ENCODE data around the gene NMNAT3.

NMNAT3 gene

DNA sequence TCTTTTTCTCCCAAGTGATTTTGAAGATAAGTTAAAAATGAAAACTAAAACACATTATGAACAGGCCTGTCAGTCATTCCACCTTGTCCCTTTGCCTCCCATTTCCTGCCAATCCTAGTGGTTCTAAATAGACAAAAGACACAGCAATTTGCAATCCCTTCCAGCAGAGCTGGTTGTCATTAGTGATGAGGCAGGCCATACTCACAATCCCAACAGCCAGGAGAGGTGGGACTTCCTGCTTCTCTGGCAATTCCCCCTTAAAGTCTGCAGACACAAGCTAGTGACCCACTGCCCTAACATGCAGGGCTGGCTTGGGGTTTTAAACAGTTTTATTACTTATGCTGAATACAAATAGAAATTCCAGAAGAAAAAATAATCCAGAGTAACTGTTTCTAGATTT lies 99.9 kb downstream of the NMNAT3 start:
- peak; percentile 52 to 86 for DNase-seq

DNA sequence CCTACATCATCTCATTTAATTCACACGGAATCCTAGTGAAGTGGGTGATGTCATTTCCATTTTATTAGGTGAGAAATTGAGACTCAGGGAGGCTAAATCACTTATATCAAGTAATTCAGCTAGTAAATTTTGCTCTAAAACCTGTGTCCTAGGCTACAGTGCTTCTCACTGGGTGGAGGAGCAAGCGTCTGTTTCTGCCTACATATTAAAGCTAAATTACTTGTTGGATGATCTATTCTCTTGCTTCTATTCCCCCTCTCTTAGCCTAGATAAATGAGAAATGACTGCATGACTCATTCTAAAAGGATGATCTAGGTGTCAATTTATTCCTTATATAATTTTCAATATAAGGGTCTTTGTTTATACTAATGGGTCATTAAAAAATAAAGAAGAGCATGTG lies 100.4 kb downstream of the NMNAT3 start:
- no peak for DNase-seq

DNA sequence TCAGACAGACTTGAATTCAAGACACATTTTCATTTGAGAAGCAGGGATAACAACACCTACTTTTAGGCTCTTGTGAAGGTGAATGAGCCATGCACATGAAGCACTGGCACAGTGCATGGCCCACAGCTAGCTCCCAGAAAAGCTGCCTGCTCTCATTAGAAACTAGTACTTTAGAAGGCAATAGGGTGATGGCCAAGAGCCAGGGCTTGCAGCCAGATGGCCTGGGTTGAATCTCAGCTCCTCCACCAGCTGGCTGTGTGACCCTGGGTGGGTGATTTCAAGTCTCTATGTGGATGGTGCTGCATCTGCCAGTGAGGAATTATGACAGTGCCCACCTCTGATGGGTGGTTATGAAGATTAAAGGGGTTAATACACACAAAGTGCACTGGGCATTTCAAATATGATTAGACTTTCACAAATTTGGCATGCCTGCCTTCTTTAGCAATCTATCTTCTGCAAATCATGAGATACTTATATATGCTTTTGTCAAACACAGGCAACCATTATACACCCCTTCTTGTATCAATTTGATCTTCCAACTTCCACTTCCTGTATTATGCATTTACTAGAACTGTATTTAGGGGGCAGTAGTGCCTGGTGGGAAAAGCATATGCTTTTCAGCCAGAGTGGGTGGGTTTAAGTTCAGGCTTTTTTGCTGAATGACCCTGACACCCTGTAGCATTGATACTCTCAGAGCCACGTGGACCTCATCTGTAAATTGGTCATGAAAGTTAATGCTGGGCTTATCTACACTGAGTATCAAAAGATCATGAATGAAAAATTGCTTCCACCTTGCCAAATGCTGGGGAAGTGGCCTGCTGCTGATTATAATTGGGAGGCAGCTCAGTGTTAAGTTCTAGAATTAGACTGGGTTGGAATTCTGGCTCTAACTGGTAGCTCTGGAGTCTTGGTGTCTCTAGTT lies 103.5 kb downstream of the NMNAT3 start:
- peak; percentile 38 to 82 for DNase-seq

DNA sequence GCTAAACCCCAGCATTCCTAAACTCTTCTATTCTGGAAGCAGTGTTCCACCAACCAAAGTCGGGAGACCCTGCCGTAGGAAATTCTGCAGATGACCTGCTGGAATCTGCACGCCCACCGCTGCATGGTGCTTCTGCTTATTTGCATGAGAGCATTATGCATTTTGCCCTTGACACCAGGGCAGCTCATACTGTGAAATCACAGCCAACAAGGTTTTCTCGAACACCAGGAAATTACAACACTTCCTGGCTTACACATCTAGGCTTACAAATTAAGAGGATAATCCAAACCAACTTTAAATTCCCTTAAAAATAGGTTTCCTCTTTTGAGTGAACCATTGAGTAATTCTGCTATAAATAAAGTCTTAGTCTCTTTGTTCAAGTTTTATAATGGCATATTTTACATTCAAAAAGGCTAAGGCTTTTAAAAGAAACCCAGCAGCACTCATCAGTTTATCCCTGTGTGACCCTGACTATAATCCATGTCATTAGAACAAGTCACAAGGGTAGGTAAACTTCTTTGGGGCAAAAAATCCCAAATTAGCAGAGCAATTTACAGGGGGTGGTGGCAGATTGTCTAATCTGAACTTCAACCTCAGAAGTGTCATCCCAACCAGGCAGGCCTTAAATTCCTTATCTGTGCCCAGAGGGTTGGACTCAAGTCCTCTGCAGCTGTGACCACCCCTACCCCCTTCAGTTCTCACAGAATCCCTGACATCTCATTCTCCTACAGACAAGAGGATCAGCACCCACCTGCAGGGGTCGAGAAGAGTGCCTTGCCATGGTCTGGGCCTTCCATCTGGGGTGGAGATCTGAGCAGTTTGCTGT lies 104.7 kb downstream of the NMNAT3 start:
- no peak for DNase-seq

DNA sequence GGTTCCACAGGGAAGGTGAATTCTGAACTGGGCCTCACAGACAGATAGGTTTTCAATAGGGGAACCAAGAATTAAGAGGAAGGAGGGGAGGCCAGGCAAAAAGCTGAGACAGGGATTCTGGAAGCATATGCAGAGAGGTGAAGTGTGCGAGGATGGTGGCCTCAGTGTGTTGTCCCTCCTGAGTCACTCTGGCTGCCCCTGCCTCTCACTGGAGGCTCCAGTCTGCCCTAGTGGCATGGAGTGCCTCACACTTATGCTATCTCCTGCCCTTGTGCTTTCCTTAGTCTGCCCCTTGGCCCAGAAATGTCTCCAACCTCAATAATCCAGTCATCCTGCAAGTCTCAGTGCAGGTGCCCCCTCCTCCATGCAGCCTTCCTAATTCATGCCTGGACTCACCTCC lies 106.1 kb downstream of the NMNAT3 start:
- no peak for DNase-seq

DNA sequence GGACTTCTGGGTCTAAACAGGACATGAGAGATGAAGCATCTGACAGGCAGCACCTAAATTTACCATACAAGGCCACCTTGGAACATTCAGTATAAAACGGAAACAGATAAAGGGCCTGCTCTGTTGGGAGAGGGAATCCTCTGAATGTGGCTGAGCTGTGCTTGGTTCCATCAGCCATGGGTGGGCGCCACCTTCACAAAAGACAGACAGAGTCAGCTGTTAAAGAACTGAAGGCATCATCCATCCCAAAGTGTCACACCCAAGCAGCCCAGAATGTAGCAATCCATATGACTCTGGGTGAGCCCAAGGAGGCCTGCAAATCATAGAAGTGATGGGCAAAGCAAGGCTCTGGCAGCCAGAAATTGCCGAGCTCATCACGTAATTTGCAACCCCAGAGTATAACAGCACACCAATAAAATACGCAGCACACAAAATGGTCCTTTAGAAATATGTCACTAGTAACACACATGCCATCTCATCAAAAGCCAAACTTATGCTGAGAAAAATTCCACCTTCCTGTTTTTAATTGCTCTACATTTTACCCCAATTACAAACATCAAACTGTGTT lies 113.4 kb downstream of the NMNAT3 start:
- DNase-seq: peak; percentile 41 to 70

DNA sequence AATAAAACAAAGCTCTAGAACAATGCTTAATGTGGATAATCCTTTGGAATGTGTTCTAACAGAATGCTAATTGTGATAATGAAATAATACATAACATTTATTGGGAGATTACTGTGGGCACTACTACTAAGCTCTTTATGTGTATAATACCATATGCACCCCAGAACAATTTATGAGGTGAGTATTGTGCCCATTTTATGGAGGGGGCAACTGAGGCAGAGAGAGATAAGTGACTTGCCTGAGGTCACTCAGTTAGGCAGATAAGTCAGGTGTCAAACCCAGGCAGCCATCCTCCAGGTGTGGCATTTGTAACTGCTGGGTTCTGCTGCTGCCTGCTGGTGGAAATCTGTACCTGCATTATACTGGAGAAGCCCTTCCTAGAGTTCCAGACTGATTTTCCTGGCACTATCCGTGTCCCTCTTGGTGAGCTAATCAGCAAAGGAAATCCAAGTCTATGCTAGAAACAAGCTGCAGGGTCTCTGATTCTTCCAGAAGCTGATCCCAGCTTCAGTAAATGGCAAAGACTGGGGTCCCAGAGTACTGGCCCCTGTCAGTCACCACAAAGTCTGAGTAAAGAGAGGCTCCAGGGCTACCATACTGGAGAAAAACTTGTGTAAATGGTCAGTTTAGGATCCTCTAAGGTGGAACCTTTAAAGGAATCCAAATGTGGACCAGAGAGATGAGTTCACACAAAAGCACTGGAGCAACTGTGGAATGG lies 115.7 kb downstream of the NMNAT3 start:
- peak; percentile 81 to 88 for DNase-seq

DNA sequence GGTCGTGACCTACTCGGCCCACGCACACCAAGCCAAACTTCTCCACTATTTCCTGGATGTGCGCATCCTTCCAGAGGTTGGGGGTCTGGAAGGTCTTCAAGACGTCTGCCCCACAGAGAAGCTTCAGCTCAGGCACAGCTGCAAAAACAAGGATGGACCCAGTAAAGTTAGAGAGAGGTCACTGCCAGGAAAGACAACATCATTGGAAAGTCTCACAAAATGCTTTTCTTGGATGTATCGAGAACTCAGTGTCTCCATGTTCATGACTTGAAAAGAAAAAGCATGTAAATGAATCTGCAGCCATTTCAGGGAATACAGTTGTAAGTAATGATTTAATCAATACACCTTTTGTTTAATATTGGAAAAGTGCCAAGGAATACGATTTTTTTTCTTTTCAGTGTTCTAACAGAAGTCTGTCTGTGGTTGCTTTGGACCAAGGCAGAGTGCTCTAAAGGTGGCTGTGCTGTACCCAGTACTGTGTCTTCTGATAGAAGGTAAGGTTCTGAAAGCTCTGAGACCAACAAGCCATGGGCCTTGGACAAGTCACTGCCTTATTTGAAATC lies 116.4 kb downstream of the NMNAT3 start:
- peak in 1 of 2 experiments; percentile 57 for DNase-seq

DNA sequence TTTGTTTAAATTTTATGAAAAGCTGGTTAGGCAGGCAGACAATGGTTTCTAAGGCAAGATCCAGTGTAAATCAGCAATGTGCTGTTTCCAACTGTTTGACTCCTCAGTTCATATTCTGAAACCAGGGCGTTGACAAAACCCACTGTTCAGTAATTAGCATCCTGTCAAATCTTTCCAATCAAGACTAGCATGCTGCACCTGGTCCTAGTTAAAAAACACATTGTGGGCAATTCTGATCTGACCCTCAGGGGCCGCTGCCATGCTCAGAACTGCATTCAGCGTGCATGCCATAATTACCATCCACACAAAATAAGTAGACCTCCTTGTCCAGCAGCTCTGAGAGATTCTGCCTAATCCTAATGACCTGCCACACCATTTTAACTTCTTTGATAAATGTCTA lies 117.4 kb downstream of the NMNAT3 start:
- peak; percentile 77 to 93 for DNase-seq

DNA sequence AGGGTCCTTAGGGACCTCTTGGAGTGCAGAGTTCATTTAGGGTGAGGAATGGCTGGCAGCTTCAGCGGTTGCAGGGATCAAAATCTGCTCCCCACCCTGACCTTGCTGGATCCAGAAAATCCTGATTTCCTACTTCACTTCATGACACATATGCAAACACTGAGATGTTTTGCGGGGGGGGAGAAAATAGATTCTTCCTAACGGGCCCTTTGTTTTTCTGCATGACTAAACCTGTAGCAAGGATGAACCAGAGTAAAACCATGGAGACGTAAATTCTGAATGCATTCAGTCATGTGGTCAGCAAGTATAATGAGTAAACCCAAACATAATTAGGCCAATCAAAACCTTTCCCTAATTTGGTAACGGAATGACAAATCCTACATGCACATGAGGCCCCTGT lies 118.2 kb downstream of the NMNAT3 start:
- peak in 1 of 2 experiments; percentile 59 for DNase-seq

DNA sequence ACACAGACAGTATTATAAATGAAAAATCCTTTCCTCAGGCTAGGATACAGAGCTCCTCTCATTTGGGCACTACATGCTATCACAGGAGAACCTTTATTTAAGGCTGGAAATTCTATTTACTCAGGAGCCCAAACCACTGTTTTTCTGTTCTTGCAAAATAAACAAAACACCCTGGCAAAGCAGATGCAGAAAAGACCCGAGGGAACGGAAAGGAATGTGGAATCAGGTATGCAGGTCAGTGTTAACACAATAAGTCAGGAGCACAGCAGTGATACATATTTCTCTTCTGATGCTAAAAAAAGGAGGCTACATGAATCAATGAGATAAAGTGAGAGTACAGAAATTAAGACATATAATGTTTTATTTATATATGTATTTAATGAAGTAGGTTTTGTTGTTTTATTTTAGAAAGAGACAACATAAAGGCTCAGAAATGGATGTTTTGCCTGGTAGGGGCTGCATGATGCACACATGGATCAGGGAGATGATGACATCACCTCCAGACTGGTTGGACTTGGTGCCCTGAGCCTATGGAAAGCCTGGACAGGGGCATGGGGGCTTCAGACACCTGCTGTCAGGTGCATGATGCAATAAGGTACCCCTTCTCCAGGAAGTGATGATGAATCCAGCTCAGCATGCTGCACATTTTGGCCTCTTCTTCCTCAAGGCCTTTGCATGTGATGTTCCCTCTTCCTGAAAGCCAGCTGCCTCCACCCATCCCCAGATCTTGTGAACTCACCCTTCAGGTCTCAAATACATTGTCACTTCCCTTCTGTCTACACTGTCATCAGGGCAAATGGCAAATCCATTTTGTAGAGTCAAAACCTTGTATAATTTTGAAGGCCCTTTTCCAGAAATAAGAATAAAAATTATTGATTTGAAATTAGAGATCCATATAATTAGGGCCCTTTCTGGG lies 119.2 kb downstream of the NMNAT3 start:
- DNase-seq: peak in 1 of 2 experiments; percentile 29

DNA sequence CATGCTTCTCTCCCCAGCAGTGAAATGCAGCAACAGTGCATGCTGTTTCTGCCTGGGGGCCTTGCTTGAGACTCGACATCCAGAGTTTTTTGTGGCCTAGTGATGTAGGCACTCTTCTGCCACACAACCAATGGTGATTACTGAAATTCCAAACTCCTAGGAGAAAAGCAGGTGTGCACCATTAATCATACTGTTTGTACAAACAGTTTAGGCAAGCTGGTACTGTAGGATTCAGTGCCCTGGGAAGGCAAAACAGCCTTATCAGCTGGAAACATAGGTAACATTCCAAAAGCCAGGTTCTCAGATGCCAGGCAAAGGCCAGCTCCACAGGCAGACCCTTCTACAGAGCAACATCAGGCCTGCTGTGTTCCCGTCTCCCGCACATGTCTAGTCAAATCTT lies 120.7 kb downstream of the NMNAT3 start:
- peak in 1 of 2 experiments; percentile 72 for DNase-seq

DNA sequence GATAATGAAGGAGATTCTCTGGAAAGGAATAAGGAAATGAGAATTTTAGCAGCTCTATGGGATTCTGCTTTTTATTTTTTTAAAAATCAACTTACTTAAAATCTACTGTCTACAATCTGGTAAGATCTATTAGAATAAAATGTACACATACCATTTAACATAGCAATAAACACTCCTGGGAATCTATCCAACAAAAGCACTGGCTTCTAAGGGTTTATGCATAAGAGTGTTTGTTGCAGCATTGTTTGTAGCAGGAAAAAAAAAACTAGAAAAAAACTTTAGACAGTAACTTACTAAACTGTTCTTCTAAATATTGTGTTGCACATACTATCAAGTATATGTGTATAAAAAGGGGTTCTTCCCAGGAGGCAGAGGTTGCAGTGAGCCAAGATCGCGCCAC lies 122.5 kb downstream of the NMNAT3 start:
- DNase-seq: no peak

DNA sequence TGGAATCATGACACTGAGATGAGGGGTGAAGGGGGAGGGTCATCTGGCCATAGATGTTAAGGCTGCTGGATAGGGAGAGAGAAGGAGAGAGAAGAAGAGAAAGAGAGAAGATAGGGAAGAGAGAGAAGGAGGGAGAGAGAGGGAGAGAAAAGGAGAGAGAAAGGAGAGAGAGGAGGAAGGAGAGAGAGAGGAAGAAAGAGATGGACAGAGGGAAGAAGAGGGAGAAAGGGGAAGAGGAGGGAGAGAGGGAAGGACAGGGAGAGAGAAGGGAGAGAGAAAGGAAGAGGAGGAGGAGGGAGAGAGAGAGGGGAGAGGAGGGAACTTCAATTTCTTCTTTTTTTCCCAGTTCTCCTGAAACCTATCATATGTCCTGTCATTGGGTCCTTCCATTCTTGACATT lies 123.1 kb downstream of the NMNAT3 start:
- no peak for DNase-seq

DNA sequence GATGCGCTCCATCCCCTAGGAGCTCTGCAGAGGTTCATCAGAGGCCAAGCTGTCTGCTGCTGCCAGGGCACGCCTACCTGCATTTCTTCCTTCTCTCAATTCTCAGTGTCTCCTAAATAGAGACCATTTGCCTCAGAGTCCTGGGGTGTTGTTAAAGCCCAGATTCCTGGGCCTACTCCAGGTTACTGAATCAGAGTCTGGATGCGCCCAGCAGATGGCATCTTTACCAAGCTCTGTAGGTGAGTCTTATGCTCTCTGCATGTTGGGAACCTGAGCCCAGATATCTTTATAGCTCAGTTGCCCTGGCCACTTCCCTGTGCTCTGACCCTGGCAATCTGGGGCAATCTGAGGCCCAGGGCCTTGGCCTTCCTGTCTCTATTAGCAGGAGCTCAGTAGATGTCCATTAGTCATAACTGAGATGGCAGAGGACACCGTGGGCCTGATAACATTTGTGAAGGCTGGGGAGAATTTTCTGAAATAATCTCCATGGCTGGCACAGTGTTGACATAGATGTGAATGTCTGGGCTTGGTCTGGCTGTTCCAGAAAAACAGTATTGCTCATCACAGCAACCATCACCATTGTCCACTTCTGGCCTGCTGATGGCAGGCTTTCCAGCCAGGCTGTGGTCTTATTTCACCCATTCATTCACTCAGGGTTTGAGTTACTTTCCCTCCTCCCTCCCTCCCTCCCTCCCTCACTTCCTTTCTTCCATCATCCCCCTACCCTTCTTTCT lies 125.0 kb downstream of the NMNAT3 start:
- DNase-seq: no peak

DNA sequence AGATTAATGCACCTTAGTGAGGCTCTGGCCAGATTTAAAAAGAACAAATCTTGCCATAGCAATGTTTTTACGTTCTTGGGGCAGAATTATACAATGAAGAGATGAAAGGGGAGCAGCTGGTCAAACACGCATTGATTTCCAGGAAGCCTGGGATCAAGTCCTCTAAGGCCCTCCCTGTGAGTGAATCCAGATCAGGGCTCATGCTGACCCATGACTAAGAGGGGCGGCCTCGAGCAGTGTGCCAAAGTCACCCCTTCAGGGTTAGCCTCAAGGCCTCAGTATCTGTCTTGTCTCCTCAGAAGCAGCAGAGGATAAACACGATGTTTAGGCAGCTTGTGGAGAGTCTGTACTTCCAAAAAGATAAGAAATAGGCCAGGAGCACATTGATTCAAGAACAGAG lies 129.0 kb downstream of the NMNAT3 start:
- no peak for DNase-seq

DNA sequence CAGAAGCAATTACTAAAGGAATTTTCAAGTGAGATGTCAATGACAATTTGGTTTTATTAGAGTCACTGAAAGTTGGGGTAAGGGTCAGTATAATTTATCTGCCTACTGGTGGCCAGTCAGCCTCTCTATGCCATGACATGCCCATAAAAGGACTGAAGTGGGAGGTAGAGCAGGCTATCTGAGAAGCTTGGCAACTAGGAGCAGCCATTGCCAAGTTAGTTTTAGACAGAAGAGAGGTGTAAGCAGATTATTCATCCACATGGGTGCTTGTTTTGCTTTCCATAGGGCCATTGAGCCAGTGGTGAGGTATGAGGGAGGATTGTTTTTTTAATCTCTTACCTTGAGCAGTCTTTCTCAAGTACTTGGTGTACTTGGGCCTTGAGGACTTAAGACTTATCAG lies 130.1 kb downstream of the NMNAT3 start:
- no peak for DNase-seq

DNA sequence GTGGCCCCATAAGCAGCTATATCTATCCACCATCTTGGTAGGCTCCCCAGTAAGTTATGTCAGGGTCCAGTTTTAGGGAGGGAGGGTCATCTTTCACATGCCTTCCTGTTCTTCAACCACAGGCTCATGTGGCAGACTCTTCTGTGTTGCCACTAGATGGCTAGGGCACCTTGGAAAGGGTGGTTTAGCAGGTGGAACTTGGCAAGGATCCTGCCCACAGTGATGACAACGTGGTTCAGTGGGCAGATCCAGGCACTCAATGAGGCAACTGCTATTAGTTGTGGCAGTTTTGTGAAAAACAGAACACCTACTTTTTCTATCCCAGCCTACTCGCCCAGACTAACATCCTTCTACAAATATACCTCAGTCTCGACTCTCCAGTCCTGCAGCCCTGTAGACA lies 131.0 kb downstream of the NMNAT3 start:
- DNase-seq: no peak

DNA sequence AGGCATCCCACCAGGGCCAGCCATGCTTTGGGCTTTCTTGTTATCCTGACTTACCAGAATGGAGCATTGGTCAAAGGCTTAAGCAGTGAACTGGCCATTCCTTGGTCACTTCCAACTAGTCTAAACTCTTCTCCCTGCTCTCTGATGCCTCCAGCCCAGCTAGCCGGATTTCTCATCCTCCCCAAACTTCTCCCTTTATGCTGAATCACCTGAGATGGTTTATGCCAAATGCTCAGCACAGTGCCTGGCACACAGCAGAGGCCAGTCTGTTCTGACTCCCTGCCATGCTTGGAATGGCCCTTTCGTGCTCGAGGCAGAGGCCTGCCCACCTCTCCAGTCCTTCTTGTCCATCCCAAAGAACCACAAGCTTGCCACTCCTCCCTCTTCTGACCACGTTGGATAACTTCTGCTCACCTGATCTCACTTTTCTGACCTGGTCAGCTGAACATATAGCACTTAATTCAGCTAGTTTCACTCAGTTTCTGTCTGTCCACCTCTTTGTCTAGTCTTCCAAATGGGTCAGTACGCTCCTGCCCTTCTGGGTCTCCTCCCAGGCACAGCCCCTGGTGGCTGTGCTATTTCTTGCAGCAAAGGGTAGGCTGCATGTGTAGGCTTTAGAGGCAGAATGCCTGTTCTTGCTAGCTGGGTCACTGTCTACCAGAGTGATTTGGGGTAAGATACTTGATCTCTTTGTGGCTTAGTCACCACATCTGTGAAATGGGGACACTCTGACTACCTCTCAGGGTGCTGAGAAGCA lies 136.1 kb downstream of the NMNAT3 start:
- peak in 1 of 2 experiments; percentile 40 for DNase-seq
